Gastrocnemius medialis (tissue), 4 donors: ENCODE data around the gene GTF3C5. TPM values are rescaled to one million over a fixed set of nuclear protein-coding genes. Genes with fewer than 3 reads are reported as not detected.

Source experiments
- ATAC-seq, 2 donors: fragments of 150-250 bp; one replicate each; pipeline ENCODE4 v1.9.1; 2016
- DNase-seq, 2 donors: peaks; one replicate each; pipeline ENCODE4 v3.0.0-alpha.2; 2019
- H3K27ac ChIP-seq, 4 donors: fragments of 200-600 bp; sonication (generic); 1 replicate in 1 of 4; 2 replicates in 3 of 4; pipeline ENCODE4 v1.5.1; 2016 to 2018; ENCODE audit warnings: mild to moderate bottlenecking in 2 of 4, moderate library complexity in 1 of 4
- H3K27me3 ChIP-seq, 3 donors: fragments of 200-600 bp; sonication (generic) in 2 of 3; 1 replicate in 1 of 3; 2 replicates in 2 of 3; pipeline versions ENCODE4 v1.5.1 to v1.6.0; 2016 to 2019; ENCODE audit warnings: mild to moderate bottlenecking in 1 of 3, moderate library complexity in 1 of 3
- H3K36me3 ChIP-seq, 2 donors: fragments of 200-600 bp; sonication (generic) in 1 of 2; one replicate each; pipeline ENCODE4 v1.5.1; 2017 to 2018
- H3K4me1 ChIP-seq, 2 donors: fragments of 200-600 bp; sonication (generic) in 1 of 2; one replicate each; pipeline ENCODE4 v1.5.1; 2016 to 2017; ENCODE audit warnings: mild to moderate bottlenecking in 2 of 2
- H3K4me3 ChIP-seq, 4 donors: fragments of 200-600 bp; sonication (generic) in 3 of 4; 1 replicate in 1 of 4; 2 replicates in 3 of 4; pipeline ENCODE4 v1.5.1; 2016 to 2019; ENCODE audit warnings: mild to moderate bottlenecking in 2 of 4
- H3K9me3 ChIP-seq, 3 donors: fragments of 200-600 bp; sonication (generic) in 2 of 3; 1 replicate in 1 of 3; 2 replicates in 2 of 3; pipeline ENCODE4 v1.5.1; 2016 to 2019
- POLR2A ChIP-seq, 2 donors: fragments of 450-650 bp; IDR thresholded peaks; one replicate each; pipeline ENCODE4 v1.6.1; 2017; ENCODE audit warnings: antibody characterized with exemption in 2 of 2, mild to moderate bottlenecking in 2 of 2, moderate library complexity in 2 of 2
- in situ Hi-C, 4 donors: fragments of 200-750 bp; cut with MboI; loops; one replicate each; pipeline versions ENCODE4 v1.15.0 to v1.8.0; 2017; ENCODE audit warnings: low sequenced_read_pairs in 4 of 4
- intact Hi-C: fragments of 100-400 bp; cut with DNase I; formaldehyde crosslinking; loops from one replicate; pipeline ENCODE4 v1.15.1; 2023; ENCODE audit warnings: low total_unique reads
- total RNA-seq, 4 donors: library from RNA; depleted of rRNA; stranded (reverse); fragments of >200 nt; gene quantifications; one replicate each; pipeline versions ENCODE4 v1.1.0 to v1.2.3, GENCODE V29; 2016
- TF ChIP-seq, protein P1 (sequence below), 5 experiments: fragments of 450-650 bp in 3 of 5; fragments of 200-600 bp in 2 of 5; sonication (generic) in 2 of 5; IDR thresholded peaks in 4 of 5; conservative IDR thresholded peaks in 1 of 5; 1 replicate in 4 of 5; 2 replicates in 1 of 5; pipeline ENCODE4 v1.5.1; 2016 to 2019; ENCODE audit warnings: antibody characterized with exemption in 5 of 5, mild to moderate bottlenecking in 3 of 5, moderate library complexity in 3 of 5

Gene GTF3C5
- total RNA-seq, 4 donors from 2014 or later, result 48.1 to 55.3 (median 51.5) TPM

DNA sequence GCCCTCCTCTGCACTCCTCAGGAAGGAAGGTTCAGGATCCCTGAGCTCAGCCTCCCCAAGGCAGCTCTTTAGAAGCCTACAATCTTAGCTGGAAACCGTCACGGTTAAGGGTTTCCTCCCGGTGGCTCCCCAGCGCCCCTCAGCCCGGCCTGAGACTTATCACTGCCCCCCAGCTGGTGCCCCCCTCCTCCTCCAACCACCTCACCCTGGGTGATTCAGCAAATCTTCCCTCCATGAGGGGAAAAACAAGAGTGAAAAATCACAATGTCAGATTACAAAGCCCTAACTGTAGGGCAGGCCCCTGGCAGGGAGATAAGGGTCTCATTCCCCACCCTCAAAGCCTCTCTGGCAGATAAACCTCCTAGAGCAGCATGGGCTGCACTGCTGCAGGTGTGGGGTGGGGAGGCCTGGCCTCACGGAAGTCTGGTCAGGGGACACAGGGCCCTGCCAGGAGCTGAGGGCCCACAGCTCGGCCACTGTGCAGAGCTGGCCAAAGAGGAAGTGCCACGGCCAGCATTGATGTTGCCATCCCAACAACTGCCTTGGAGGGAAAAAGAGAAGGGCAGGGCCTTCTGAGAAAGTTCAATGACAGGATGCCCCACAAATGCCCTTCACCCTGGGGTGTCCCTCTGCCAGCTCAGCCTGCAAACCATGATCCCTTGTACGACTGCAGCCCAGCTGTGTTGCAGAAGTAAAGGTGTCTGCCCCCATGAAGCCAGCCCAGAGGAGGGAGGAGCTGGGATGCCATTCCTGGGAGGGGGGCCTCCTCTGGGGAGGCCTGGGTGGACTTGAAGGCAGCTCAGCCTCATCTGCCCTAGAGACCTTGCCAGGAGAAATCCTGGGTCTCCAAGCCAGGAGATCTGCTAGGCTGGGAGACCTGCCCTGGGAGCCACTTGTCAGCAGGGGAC is 26.5 kb upstream of the GTF3C5 start:
- H3K27me3 ChIP-seq, result peaks cover 18 to 25% (median 18%) of the 10 kb centered on the region in 3 donors
- no peaks in the 10 kb centered on the region for H3K4me1 ChIP-seq
- no peak for ATAC-seq
- H3K4me3 ChIP-seq, result no peak overlapping the region
- intact Hi-C loops (no loop called here), in situ Hi-C loops (no loop called here)
- no peaks in the 10 kb centered on the region for H3K9me3 ChIP-seq
- no peak for TF ChIP-seq POLR2A (IDR thresholded peaks at IDR 0.05)
- TF ChIP-seq, protein P1, sequence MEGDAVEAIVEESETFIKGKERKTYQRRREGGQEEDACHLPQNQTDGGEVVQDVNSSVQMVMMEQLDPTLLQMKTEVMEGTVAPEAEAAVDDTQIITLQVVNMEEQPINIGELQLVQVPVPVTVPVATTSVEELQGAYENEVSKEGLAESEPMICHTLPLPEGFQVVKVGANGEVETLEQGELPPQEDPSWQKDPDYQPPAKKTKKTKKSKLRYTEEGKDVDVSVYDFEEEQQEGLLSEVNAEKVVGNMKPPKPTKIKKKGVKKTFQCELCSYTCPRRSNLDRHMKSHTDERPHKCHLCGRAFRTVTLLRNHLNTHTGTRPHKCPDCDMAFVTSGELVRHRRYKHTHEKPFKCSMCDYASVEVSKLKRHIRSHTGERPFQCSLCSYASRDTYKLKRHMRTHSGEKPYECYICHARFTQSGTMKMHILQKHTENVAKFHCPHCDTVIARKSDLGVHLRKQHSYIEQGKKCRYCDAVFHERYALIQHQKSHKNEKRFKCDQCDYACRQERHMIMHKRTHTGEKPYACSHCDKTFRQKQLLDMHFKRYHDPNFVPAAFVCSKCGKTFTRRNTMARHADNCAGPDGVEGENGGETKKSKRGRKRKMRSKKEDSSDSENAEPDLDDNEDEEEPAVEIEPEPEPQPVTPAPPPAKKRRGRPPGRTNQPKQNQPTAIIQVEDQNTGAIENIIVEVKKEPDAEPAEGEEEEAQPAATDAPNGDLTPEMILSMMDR (IDR thresholded peaks at IDR 0.05 in 4 of 5, conservative IDR thresholded peaks at IDR 0.05 in 1 of 5), result no peak
- no peaks in the 10 kb centered on the region for H3K36me3 ChIP-seq
- no peak overlapping the region for H3K27ac ChIP-seq
- no peak for DNase-seq

DNA sequence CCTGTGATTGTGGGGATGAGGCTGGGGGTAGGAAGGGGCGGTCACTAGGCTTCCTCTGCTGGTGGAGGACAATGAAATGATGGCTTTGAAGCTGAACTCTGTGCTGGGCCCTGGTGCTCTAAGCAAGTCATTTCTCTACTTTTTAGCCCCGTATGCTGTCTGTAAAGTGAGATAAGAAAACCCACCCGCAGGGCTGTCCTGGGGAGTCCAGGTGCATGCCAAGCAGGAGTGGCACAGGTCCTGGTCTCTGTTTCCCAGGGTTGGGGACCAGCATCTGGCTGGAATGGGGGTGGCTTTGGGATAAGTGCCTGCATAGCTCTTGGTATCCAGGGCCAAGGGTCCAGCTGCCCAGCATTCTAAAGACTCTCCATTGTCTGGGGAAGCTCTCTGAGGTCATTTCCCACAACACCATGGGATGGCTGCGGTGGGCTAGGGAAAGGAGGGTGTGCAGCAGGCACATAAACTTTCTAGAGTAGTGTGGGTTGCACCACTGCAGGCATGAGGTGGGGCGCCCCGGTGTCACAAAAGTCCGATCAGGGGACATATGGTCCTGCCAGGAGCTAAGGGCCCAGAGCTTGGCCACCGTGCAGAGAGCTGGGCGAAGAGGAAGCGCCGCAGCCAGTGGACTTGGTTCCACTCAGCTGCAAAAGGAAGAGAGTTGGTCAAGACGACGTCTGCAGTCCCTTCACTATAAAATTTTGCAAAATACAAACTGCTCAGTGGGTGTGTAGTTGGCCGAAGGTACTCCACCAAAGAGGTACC is 25.6 kb upstream of the GTF3C5 start:
- Histone ChIP-seq H3K27ac (no peak overlapping the region), H3K9me3 (no peaks in the 10 kb centered on the region), H3K36me3 (no peaks in the 10 kb centered on the region), H3K27me3 (peaks cover 18 to 25% (median 18%) of the 10 kb centered on the region in 3 donors), H3K4me3 (no peak overlapping the region), H3K4me1 (no peaks in the 10 kb centered on the region)
- DNase-seq (no peak), ATAC-seq (no peak)
- intact Hi-C loops (no loop called here), in situ Hi-C loops (no loop called here)
- TF ChIP-seq, protein P1 (IDR thresholded peaks at IDR 0.05 in 4 of 5, conservative IDR thresholded peaks at IDR 0.05 in 1 of 5), result no peak
- TF ChIP-seq POLR2A (IDR thresholded peaks at IDR 0.05), result no peak

DNA sequence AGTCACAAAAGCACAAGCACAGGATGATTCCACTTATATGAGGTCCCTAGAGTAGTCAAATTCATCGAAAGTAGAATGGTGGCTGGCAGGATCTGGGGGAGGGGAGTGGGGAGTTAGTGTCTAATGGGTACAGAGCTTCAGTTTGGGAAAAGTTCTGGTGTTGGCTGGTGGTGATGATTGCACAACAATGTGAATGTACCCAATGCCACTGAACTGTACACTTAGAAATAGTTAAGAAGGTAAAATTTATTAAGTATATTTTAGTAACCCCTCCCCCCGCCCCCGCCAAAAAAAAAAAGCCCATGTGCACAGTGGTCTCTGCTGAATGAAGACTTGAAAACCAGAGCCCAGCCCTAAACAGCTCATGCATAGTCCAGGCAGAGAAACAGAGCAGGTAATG is 24.8 kb upstream of the GTF3C5 start:
- in situ Hi-C loops, result no loop called here
- H3K27me3 ChIP-seq, result peaks cover 14 to 20% (median 18%) of the 10 kb centered on the region in 3 donors
- intact Hi-C loops, result no loop called here

DNA sequence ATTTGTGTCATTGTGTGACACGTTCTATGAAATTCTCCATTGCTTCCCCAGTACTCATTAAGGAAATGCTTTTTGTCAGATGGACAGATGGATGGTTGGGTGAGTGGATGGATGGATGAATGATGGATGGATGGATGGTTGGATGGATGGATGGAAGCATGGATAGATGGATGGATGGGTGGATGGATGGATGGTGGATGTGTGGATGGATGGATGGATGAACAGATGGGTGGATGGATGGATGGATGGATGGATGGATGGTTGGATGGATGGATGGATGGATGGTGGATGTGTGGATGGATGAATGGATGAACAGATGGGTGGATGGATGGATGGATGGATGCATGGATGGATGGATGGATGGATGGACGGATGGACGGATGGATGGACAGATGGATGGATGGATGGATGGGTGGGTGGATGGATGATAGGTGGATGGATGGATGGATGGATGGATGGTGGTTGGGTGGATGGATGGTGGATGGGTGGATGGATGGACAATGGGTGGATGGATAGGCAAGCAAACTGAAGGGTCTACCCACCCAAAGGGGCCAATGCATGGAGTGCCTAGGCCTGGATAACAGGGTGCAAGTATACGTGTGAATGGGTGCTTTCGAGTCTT is 24.0 kb upstream of the GTF3C5 start:
- Histone ChIP-seq H3K4me3 (no peak overlapping the region), H3K4me1 (no peaks in the 10 kb centered on the region), H3K27me3 (peaks cover 14 to 19% (median 18%) of the 10 kb centered on the region in 3 donors), H3K27ac (no peak overlapping the region), H3K36me3 (no peaks in the 10 kb centered on the region), H3K9me3 (no peaks in the 10 kb centered on the region)
- TF ChIP-seq, protein P1 (IDR thresholded peaks at IDR 0.05 in 4 of 5, conservative IDR thresholded peaks at IDR 0.05 in 1 of 5), result no peak
- no peak for TF ChIP-seq POLR2A (IDR thresholded peaks at IDR 0.05)
- DNase-seq, result no peak
- ATAC-seq, result no peak
- intact Hi-C loops (no loop called here), in situ Hi-C loops (no loop called here)

More for the DNA sequence above, 24.8 kb upstream of the GTF3C5 start:
- no peaks in the 10 kb centered on the region for H3K9me3 ChIP-seq
- TF ChIP-seq, protein P1 (IDR thresholded peaks at IDR 0.05 in 4 of 5, conservative IDR thresholded peaks at IDR 0.05 in 1 of 5), result no peak
- TF ChIP-seq POLR2A (IDR thresholded peaks at IDR 0.05), result no peak
- no peaks in the 10 kb centered on the region for H3K4me1 ChIP-seq
- DNase-seq, result no peak
- no peak overlapping the region for H3K27ac ChIP-seq
- no peak overlapping the region for H3K4me3 ChIP-seq
- no peaks in the 10 kb centered on the region for H3K36me3 ChIP-seq
- no peak for ATAC-seq
